HCT116 (cell line): ENCODE measurements around the gene RTTN. TPM values are rescaled to one million over a fixed set of nuclear protein-coding genes. Genes with fewer than 3 reads are reported as not detected.

Experiments used
- ATAC-seq: fragments of 200-7000 bp; cut with Tn5 transposase; 2 replicates; pipeline ENCODE4 v1.9.1; 2020; ENCODE audit warnings: mild to moderate bottlenecking, moderate library complexity
- BruUV-seq: library from RNA; stranded (reverse); fragments of 400-500 nt; replicated peaks from 2 replicates; lab custom pipeline; 2021; lab: Mats Ljungman, UMichigan
- CTCF ChIA-PET: fragments of 300-600 bp; sonication (Branson Sonifier 250); formaldehyde crosslinking; loops from one replicate; lab custom pipeline; 2021; ENCODE audit warnings: antibody characterized with exemption; lab: Charles Lee
- POLR2A ChIA-PET: fragments of 300-600, 350-600 bp; sonication (Branson Sonifier 250); formaldehyde crosslinking; loops from one replicate; lab custom pipeline; 2021; ENCODE audit warnings: antibody characterized with exemption; lab: Charles Lee
- RAD21 ChIA-PET, 2 experiments: fragments of 300-600 bp; sonication (Branson Sonifier 250); formaldehyde crosslinking; loops; one replicate each; lab custom pipeline; 2023; ENCODE audit warnings: low total read pairs in 2 of 2; ENCODE audit not compliant: uncharacterized antibody in 2 of 2, unreplicated experiment in 2 of 2, low non-redundant PET in 1 of 2; lab: Charles Lee
- DNase-seq: peaks from one replicate; pipeline ENCODE4 v3.0.0-alpha.2; 2010; ENCODE audit warnings: low read depth, low spot score
- H2AFZ ChIP-seq: fragments of 200-600 bp; shearing (Covaris generic), sonication (generic); 2 replicates; pipeline ENCODE4 v1.6.1; 2017; ENCODE audit warnings: low read depth, mixed run types, mixed read lengths, antibody characterized with exemption, low read length; ENCODE audit not compliant: poor library complexity, severe bottlenecking
- H3K27ac ChIP-seq: 2 replicates; pipeline ENCODE4 v1.5.1; 2012; ENCODE audit warnings: low read depth, low read length
- H3K27me3 ChIP-seq: fragments of 200-600 bp; sonication (generic); 2 replicates; pipeline ENCODE4 v1.6.1; 2016; ENCODE audit warnings: mixed run types, low read length, mixed read lengths; ENCODE audit not compliant: insufficient read depth
- H3K36me3 ChIP-seq, 2 experiments: fragments of 200-500 bp in 1 of 2; fragments of 200-600 bp in 1 of 2; sonication (Bioruptor generic) in 1 of 2; sonication (generic) in 1 of 2; 2 replicates each; pipeline versions ENCODE4 v1.5.1 to v1.6.1; 2014 to 2016; ENCODE audit warnings: low read length in 2 of 2, inconsistent platforms in 1 of 2, mixed read lengths in 1 of 2, mixed run types in 1 of 2; ENCODE audit not compliant: insufficient read depth in 2 of 2, control insufficient read depth in 1 of 2
- H3K4me1 ChIP-seq, 2 experiments: fragments of 200-600 bp in 1 of 2; sonication (generic) in 1 of 2; 2 replicates each; pipeline versions ENCODE4 v1.5.1 to v1.6.1; 2012 to 2017; ENCODE audit warnings: low read length in 2 of 2, inconsistent platforms in 1 of 2, mild to moderate bottlenecking in 1 of 2, mixed read lengths in 1 of 2, mixed run types in 1 of 2, moderate library complexity in 1 of 2; ENCODE audit not compliant: insufficient read depth in 2 of 2, control insufficient read depth in 1 of 2
- H3K4me2 ChIP-seq: fragments of 200-600 bp; sonication (generic); 2 replicates; pipeline ENCODE4 v1.6.1; 2017; ENCODE audit warnings: mixed run types, low read length, mixed read lengths
- H3K4me3 ChIP-seq, 2 experiments: fragments of 200-600 bp in 1 of 2; sonication (generic) in 1 of 2; replicated peaks in 1 of 2; 2 replicates each; pipeline ENCODE4 v1.5.1; 2011 to 2016; ENCODE audit warnings: low read length in 2 of 2, control low read depth in 1 of 2, low read depth in 1 of 2, mild to moderate bottlenecking in 1 of 2, mixed read lengths in 1 of 2, mixed run types in 1 of 2
- H3K79me2 ChIP-seq: fragments of 200-600 bp; sonication (generic); 2 replicates; pipeline ENCODE4 v1.6.1; 2017; ENCODE audit warnings: mild to moderate bottlenecking, mixed run types, low read length, moderate library complexity, mixed read lengths; ENCODE audit not compliant: insufficient read depth
- H3K9ac ChIP-seq: fragments of 200-600 bp; sonication (generic); 2 replicates; pipeline ENCODE4 v1.6.1; 2016; ENCODE audit warnings: low read length, mixed read lengths
- H3K9me2 ChIP-seq: fragments of 200-600 bp; sonication (generic), shearing (Covaris generic); 2 replicates; pipeline ENCODE4 v1.6.1; 2017; ENCODE audit warnings: mixed run types, mild to moderate bottlenecking, moderate library complexity; ENCODE audit not compliant: insufficient read depth
- H3K9me3 ChIP-seq, 2 experiments: fragments of 200-500 bp in 1 of 2; fragments of 200-600 bp in 1 of 2; sonication (Bioruptor generic) in 1 of 2; sonication (generic) in 1 of 2; 2 replicates each; pipeline ENCODE4 v1.6.1; 2014 to 2017; ENCODE audit warnings: low read length in 2 of 2, mixed read lengths in 2 of 2, inconsistent platforms in 1 of 2, low read depth in 1 of 2, mild to moderate bottlenecking in 1 of 2, mixed run types in 1 of 2, moderate library complexity in 1 of 2; ENCODE audit not compliant: control insufficient read depth in 1 of 2, insufficient read depth in 1 of 2
- H4K20me1 ChIP-seq: fragments of 200-600 bp; sonication (generic), shearing (Covaris generic); 2 replicates; pipeline ENCODE4 v1.6.1; 2017; ENCODE audit warnings: mixed run types, mild to moderate bottlenecking, moderate library complexity; ENCODE audit not compliant: insufficient read depth
- CBX3 ChIP-seq: IDR thresholded peaks from 2 replicates; pipeline ENCODE4 v1.6.1; 2012; ENCODE audit warnings: low read depth
- ELF1 ChIP-seq: IDR thresholded peaks from 2 replicates; pipeline ENCODE4 v1.6.1; 2012; ENCODE audit warnings: low read depth, borderline replicate concordance
- EZH2 ChIP-seq: fragments of 200-600 bp; sonication (generic); IDR thresholded peaks from 2 replicates; pipeline ENCODE4 v1.6.1; 2017; ENCODE audit warnings: antibody characterized with exemption, mixed run types
- EZH2phosphoT487 ChIP-seq: fragments of 200-600 bp; IDR thresholded peaks from 2 replicates; pipeline ENCODE4 v1.6.1; 2018; ENCODE audit warnings: antibody characterized with exemption, borderline replicate concordance
- JUND ChIP-seq: IDR thresholded peaks from 2 replicates; pipeline ENCODE4 v1.6.1; 2012
- MAX ChIP-seq: IDR thresholded peaks from 2 replicates; pipeline ENCODE4 v1.6.1; 2012
- RAD21 ChIP-seq: IDR thresholded peaks from 2 replicates; pipeline ENCODE4 v1.6.1; 2012; ENCODE audit warnings: low read depth, mild to moderate bottlenecking
- REST ChIP-seq: IDR thresholded peaks from 2 replicates; pipeline ENCODE4 v1.6.1; 2012; ENCODE audit warnings: low read depth
- SIN3A ChIP-seq: IDR thresholded peaks from 2 replicates; pipeline ENCODE4 v1.6.1; 2012; ENCODE audit warnings: low read depth
- SP1 ChIP-seq: IDR thresholded peaks from 2 replicates; pipeline ENCODE4 v1.6.1; 2012; ENCODE audit warnings: low read depth
- SRF ChIP-seq: IDR thresholded peaks from 2 replicates; pipeline ENCODE4 v1.6.1; 2012; ENCODE audit warnings: low read depth
- ZFX ChIP-seq: fragments of 450-650 bp; IDR thresholded peaks from 2 replicates; pipeline ENCODE4 v1.6.1; 2017
- ZNF274 ChIP-seq: fragments of 200-500 bp; sonication (Bioruptor generic); IDR thresholded peaks from 2 replicates; pipeline ENCODE4 v1.6.1; 2014; ENCODE audit warnings: mild to moderate bottlenecking, low read depth, low read length, inconsistent platforms
- intact Hi-C: fragments of 100-400 bp; cut with micrococcal nuclease; formaldehyde crosslinking; loops from 2 replicates; pipeline ENCODE4 v1.10.0; 2022
- total RNA-seq: library from RNA; stranded (reverse); gene quantifications from one replicate; pipeline ENCODE4 v1.2.1, GENCODE V29; 2021; ENCODE audit not compliant: unreplicated experiment
- TF ChIP-seq, protein P1 (sequence below): IDR thresholded peaks from 2 replicates; pipeline ENCODE4 v1.6.1; 2011; ENCODE audit warnings: mild to moderate bottlenecking, low read length, moderate library complexity; ENCODE audit not compliant: insufficient replicate concordance; ENCODE audit errors: extremely low read depth

RTTN gene
- total RNA-seq, 1 experiment from 2014 or later = 41.2 TPM

- Histone ChIP-seq H3K27me3 (no peaks in the 10 kb centered on the region), H3K4me2 (no peak overlapping the region), H3K36me3 (peaks cover 2 to 6% of the 10 kb centered on the region in 2 experiments; a peak in 2 of 4 replicates), H3K9me3 (no peaks in the 10 kb centered on the region), H3K9ac (no peak overlapping the region), H2AFZ (no peak overlapping the region), H3K4me1 (no peaks in the 10 kb centered on the region), H3K27ac (no peak overlapping the region), H3K79me2 (peaks cover 5% of the 10 kb centered on the region; the same call in 1 of the 2 replicates), H3K9me2 (no peaks in the 10 kb centered on the region), H4K20me1 (no peaks in the 10 kb centered on the region), H3K4me3 (no peak overlapping the region)
- intact Hi-C loops = no loop called here
- ChIA-PET RAD21 (no interaction called here), CTCF (interaction anchor here (0.6 kb wide), 1 partner anchor 128 kb away, joined by 3 read pairs; no protein-coding TSS in a partner anchor), POLR2A (no interaction called here)
- DNase-seq = no peak
- BruUV-seq = no TSS peak
- TF ChIP-seq REST = no peak
- TF ChIP-seq, protein P1, sequence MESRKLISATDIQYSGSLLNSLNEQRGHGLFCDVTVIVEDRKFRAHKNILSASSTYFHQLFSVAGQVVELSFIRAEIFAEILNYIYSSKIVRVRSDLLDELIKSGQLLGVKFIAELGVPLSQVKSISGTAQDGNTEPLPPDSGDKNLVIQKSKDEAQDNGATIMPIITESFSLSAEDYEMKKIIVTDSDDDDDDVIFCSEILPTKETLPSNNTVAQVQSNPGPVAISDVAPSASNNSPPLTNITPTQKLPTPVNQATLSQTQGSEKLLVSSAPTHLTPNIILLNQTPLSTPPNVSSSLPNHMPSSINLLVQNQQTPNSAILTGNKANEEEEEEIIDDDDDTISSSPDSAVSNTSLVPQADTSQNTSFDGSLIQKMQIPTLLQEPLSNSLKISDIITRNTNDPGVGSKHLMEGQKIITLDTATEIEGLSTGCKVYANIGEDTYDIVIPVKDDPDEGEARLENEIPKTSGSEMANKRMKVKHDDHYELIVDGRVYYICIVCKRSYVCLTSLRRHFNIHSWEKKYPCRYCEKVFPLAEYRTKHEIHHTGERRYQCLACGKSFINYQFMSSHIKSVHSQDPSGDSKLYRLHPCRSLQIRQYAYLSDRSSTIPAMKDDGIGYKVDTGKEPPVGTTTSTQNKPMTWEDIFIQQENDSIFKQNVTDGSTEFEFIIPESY = no peak
- no peak for TF ChIP-seq EZH2phosphoT487
- no peak for TF ChIP-seq RAD21
- no peak for TF ChIP-seq JUND
- no peak for TF ChIP-seq ELF1
- TF ChIP-seq SP1 = no peak
- TF ChIP-seq CBX3 = no peak
- TF ChIP-seq ZNF274 = no peak
- TF ChIP-seq MAX = no peak
- no peak for TF ChIP-seq SIN3A
- TF ChIP-seq SRF = no peak
- no peak for TF ChIP-seq ZFX
- TF ChIP-seq EZH2 = no peak
- ATAC-seq = no peak
These were observed 177.4 kb downstream of the RTTN start for GRCh38 chr18:70028084-70028483.
